ENCODE measurements around the gene SVOPL. TPM values are rescaled to one million over a fixed set of nuclear protein-coding genes. Genes with fewer than 3 reads are reported as not detected.
"Not testable (repeated sequence)": the region's sequence is repeated elsewhere in the genome, so short reads cannot be mapped to it uniquely, and the experiment has no call there.

SVOPL gene
- total RNA-seq, 3 donors from 2014 or later, result 0.15 to 0.33 TPM; not detected in 1

DNA sequence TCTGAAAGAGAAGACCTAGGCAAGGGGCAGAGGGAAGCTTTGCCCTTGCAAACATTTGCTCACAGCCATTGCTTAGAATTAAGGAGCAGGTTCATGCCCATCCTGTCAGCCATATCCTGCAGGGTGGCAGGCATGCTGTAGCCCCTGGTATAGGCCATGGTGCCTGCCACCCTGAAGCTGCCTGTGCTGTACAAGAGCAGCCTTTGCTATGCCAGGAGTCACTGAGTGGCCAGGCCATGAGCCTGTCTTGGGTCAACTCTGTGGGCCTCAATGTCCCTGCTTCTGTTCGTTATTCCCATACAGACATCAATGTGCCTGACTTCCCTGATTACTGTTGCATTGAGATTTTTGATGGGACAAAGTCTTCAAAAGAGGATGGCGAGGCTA is 368 bp upstream of the SVOPL start:
- Histone ChIP-seq H3K4me3 (no peak overlapping the region), H3K4me1 (no peaks in the 10 kb centered on the region), H3K27me3 (no peaks in the 10 kb centered on the region), H3K36me3 (no peaks in the 10 kb centered on the region), H3K9me3 (no peaks in the 10 kb centered on the region), H3K27ac (no peak overlapping the region)
- no peak for DNase-seq (ENCODE audit: low spot score in 2 of 2)
- intact Hi-C loops (cut with DNase I; ENCODE audit: low total_unique reads), result no loop called here
- TF ChIP-seq POLR2A (IDR thresholded peaks at IDR 0.05), result no peak
- TF ChIP-seq, protein P1, sequence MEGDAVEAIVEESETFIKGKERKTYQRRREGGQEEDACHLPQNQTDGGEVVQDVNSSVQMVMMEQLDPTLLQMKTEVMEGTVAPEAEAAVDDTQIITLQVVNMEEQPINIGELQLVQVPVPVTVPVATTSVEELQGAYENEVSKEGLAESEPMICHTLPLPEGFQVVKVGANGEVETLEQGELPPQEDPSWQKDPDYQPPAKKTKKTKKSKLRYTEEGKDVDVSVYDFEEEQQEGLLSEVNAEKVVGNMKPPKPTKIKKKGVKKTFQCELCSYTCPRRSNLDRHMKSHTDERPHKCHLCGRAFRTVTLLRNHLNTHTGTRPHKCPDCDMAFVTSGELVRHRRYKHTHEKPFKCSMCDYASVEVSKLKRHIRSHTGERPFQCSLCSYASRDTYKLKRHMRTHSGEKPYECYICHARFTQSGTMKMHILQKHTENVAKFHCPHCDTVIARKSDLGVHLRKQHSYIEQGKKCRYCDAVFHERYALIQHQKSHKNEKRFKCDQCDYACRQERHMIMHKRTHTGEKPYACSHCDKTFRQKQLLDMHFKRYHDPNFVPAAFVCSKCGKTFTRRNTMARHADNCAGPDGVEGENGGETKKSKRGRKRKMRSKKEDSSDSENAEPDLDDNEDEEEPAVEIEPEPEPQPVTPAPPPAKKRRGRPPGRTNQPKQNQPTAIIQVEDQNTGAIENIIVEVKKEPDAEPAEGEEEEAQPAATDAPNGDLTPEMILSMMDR (IDR thresholded peaks at IDR 0.05), result no peak
- no peak for TF ChIP-seq POLR2AphosphoS5 (IDR thresholded peaks at IDR 0.05)

DNA sequence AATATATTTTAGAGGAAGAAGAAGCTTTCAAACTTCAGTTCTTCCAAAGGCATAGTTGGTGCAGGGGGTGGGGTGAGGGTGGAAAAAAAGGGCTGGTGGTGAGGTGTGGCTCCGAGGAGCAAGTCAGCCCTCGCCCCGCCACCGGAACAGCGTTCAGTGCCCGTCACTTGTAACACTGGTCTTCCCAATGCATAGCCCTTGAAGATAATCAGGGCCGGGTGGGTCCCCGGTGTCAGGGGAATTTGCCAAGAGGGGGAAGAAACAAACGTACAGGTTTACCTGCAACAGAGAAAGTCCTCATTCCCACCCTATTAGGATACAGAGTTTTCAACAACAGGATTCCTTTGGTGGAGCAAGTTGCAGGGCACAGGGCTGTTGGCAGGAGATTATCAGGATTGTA is 1.5 kb downstream of the SVOPL start:
- Histone ChIP-seq H3K4me1 (no peaks in the 10 kb centered on the region), H3K4me3 (no peak overlapping the region), H3K9me3 (no peaks in the 10 kb centered on the region), H3K27ac (no peak overlapping the region), H3K36me3 (no peaks in the 10 kb centered on the region), H3K27me3 (no peaks in the 10 kb centered on the region)
- no peak for TF ChIP-seq POLR2AphosphoS5 (IDR thresholded peaks at IDR 0.05)
- TF ChIP-seq, protein P1 (IDR thresholded peaks at IDR 0.05), result no peak
- TF ChIP-seq POLR2A (IDR thresholded peaks at IDR 0.05), result no peak
- intact Hi-C loops (cut with DNase I; ENCODE audit: low total_unique reads), result no loop called here
- no peak for DNase-seq (ENCODE audit: low spot score in 2 of 2)

DNA sequence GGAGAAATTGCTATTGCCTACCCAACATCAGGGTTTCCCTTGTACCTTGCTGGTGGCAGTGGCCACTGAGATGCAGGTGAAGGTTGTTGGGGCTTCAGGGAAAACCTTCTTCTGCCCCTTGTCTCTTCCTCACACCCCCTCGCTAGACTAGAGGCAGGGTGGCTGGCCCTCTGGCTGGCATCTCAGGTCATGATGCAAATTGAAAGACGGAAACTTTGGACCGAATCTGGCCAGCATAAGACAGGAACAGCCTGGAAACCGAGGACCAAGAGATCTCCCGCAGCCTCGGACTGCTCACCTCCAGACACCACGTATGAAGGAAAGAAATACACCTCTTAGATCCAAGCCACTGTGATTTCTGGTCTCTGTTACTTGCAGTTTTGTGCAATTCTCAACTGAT is 2.9 kb downstream of the SVOPL start:
- intact Hi-C loops (cut with DNase I; ENCODE audit: low total_unique reads), result no loop called here
- DNase-seq (ENCODE audit: low spot score in 2 of 2), result no peak
- Histone ChIP-seq H3K4me1 (no peaks in the 10 kb centered on the region), H3K4me3 (no peak overlapping the region), H3K9me3 (no peaks in the 10 kb centered on the region), H3K27ac (no peak overlapping the region), H3K36me3 (no peaks in the 10 kb centered on the region), H3K27me3 (no peaks in the 10 kb centered on the region)
- TF ChIP-seq POLR2A (IDR thresholded peaks at IDR 0.05) (no peak), POLR2AphosphoS5 (IDR thresholded peaks at IDR 0.05) (no peak)
- TF ChIP-seq, protein P1 (IDR thresholded peaks at IDR 0.05), result no peak

DNA sequence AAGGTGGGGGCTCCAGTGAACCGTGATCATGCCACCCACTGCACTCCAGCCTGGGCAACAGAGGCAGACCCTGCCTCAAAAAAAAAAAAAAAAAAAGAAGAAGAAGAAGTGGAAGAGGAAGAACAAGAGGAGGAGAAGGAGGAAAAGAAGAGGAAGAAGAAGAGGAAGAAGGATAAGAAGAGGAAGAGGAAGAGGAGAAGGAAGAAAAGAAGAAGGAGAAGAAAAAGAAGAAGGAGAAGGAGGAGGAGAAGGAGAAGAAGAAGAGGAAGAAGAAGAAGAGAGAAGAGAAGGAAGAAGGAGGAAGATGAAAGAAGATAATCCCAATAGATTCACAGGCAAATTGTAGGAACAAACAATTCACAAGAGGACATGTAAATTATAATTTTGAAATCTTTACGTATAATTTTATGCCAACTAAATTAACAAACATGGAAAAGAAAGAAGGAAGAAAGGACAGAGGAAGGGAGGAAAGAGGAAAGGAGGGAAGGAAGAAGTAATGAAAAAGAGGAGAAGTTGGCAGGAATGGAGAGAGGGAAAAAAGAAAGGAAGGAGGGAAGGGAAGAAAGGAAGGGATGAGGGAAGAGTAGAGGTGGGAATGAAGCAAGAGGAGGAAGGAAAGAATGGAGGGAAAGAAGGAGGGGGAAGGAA is 3.5 kb downstream of the SVOPL start:
- no peaks in the 10 kb centered on the region for H3K27me3 ChIP-seq

DNA sequence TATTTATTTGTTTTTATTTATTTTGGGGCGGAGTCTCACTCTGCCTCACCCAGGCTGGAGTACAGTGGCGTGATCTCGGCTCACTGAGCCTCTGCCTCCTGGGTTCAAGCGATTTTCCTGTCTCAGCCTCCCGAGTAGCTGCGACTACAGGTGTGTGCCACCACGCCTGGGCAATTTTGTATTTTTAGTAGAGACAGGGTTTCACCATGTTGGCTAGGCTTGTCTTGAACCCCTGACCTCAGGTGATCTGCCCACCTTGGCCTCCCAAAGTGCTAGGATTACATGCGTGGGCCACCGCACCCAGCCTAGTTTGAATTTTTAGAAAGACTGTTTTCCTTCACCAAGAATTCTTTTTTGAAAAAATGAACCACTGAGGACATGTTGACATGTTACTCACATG is 5.4 kb downstream of the SVOPL start:
- H3K4me1 ChIP-seq; H3K4me3 ChIP-seq; H3K27me3 ChIP-seq; intact Hi-C loops (cut with DNase I; ENCODE audit: low total_unique reads); H3K27ac ChIP-seq; H3K36me3 ChIP-seq; DNase-seq (ENCODE audit: low spot score in 2 of 2); H3K9me3 ChIP-seq: not testable (repeated sequence)

More for the DNA sequence above, 3.5 kb downstream of the SVOPL start:
- H3K4me3 ChIP-seq, result no peak overlapping the region
- TF ChIP-seq, protein P1 (IDR thresholded peaks at IDR 0.05), result no peak
- TF ChIP-seq POLR2AphosphoS5 (IDR thresholded peaks at IDR 0.05) (no peak), POLR2A (IDR thresholded peaks at IDR 0.05) (no peak)
- H3K27ac ChIP-seq, result no peak overlapping the region
- H3K4me1 ChIP-seq, result no peaks in the 10 kb centered on the region
- H3K9me3 ChIP-seq, result no peaks in the 10 kb centered on the region
- H3K36me3 ChIP-seq, result no peaks in the 10 kb centered on the region
- DNase-seq (ENCODE audit: low spot score in 2 of 2), result no peak
- intact Hi-C loops (cut with DNase I; ENCODE audit: low total_unique reads), result no loop called here

DNA sequence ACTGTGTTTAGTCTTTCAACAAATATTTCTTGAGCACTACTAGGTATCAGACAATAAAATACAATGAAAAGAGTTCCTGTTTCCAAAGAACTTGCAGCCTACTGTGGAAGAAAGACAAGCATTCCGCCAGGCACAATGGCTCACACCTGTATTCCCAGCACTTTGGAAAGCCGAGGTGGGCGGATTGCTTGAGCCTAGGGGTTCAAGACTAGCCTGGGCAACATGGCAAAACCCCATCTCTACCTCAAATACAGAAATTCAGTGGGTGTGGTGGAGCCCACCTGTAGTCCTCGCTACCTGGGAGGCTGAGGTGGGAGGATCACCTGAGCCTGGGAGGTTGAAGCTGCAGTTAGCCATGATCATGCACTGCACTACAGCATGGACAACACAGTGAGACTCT is 6.1 kb downstream of the SVOPL start:
- Histone ChIP-seq H3K36me3 (no peaks in the 10 kb centered on the region), H3K4me1 (no peaks in the 10 kb centered on the region), H3K27me3 (no peaks in the 10 kb centered on the region), H3K9me3 (no peaks in the 10 kb centered on the region), H3K4me3 (no peak overlapping the region), H3K27ac (no peak overlapping the region)
- TF ChIP-seq, protein P1 (IDR thresholded peaks at IDR 0.05), result no peak
- TF ChIP-seq POLR2A (IDR thresholded peaks at IDR 0.05) (no peak), POLR2AphosphoS5 (IDR thresholded peaks at IDR 0.05) (no peak)
- intact Hi-C loops (cut with DNase I; ENCODE audit: low total_unique reads), result no loop called here
- no peak for DNase-seq (ENCODE audit: low spot score in 2 of 2)

Data from breast epithelium (tissue), 4 donors.